ENCODE data around the gene PAX5. TPM values are rescaled to one million over a fixed set of nuclear protein-coding genes. Genes with fewer than 3 reads are reported as not detected.
A peak's percentile ranks its signal among the peaks of the same experiment; 100 is the strongest.
"Not testable (repeated sequence)": the region's sequence is repeated elsewhere in the genome, so short reads cannot be mapped to it uniquely, and the experiment has no call there.

Gene PAX5
- total and polyA plus RNA-seq, 2 of the 13 experiments (the other 11 are each of a cell fraction or from before 2014, with no cell fraction given): not detected

DNA sequence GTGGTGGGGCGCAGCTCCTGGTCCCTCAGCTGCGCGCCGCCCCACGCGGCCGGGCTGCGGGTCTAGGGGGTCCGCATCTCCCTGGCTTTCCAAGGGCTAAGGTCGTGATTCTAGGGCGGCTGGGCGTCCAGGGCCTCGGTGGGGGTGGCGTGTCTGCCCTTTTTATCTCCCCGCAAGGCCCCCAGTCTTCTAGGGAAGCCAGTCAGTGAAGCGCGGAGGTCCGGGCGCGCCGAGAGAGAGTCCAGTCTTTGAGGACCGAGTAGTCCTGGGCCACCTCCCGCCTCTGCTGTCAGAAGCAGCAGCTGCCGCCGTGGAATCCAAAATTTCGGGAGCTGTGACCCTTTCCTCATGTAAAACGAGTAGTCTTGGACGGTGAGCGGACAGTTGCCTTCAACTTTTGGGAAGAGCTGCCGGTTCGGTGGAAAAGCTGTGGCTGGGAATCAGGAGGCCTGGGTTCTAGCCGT lies 46.1 kb upstream of the PAX5 start:
- CTCF ChIA-PET (ENCODE audit: low intra/inter-chr PET ratio, low total read pairs): not testable (repeated sequence)
- TF ChIP-seq, protein P1, sequence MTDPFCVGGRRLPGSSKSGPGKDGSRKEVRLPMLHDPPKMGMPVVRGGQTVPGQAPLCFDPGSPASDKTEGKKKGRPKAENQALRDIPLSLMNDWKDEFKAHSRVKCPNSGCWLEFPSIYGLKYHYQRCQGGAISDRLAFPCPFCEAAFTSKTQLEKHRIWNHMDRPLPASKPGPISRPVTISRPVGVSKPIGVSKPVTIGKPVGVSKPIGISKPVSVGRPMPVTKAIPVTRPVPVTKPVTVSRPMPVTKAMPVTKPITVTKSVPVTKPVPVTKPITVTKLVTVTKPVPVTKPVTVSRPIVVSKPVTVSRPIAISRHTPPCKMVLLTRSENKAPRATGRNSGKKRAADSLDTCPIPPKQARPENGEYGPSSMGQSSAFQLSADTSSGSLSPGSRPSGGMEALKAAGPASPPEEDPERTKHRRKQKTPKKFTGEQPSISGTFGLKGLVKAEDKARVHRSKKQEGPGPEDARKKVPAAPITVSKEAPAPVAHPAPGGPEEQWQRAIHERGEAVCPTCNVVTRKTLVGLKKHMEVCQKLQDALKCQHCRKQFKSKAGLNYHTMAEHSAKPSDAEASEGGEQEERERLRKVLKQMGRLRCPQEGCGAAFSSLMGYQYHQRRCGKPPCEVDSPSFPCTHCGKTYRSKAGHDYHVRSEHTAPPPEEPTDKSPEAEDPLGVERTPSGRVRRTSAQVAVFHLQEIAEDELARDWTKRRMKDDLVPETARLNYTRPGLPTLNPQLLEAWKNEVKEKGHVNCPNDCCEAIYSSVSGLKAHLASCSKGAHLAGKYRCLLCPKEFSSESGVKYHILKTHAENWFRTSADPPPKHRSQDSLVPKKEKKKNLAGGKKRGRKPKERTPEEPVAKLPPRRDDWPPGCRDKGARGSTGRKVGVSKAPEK (CRISPR knock-in tag; IDR thresholded peaks at IDR 0.05; ENCODE audit: borderline replicate concordance): 0 out of 2 replicates have a peak, but pooled peaks have one; percentile 44
- TF ChIP-seq ZNF616 (CRISPR knock-in tag; IDR thresholded peaks at IDR 0.05; ENCODE audit: low read depth) (0 out of 2 replicates have a peak, but pooled peaks have one; percentile 9), ZNF83 (CRISPR knock-in tag; IDR thresholded peaks at IDR 0.05; ENCODE audit: borderline replicate concordance) (0 out of 2 replicates have a peak, but pooled peaks have one; percentile 37), NFE2L1 (CRISPR knock-in tag; IDR thresholded peaks at IDR 0.05; ENCODE audit: borderline replicate concordance) (0 out of 2 replicates have a peak, but pooled peaks have one; percentile 34), KLF15 (CRISPR knock-in tag; IDR thresholded peaks at IDR 0.05; ENCODE audit: borderline replicate concordance) (0 out of 2 replicates have a peak, but pooled peaks have one; percentile 57), HNF4A (CRISPR knock-in tag; IDR thresholded peaks at IDR 0.05) (0 out of 2 replicates have a peak, but pooled peaks have one; percentile 0)
- TF ChIP-seq, protein P2, sequence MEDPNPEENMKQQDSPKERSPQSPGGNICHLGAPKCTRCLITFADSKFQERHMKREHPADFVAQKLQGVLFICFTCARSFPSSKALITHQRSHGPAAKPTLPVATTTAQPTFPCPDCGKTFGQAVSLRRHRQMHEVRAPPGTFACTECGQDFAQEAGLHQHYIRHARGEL (CRISPR knock-in tag; IDR thresholded peaks at IDR 0.05): peak; percentile 68; the same call in 1 of the 2 replicates
- TF ChIP-seq, protein P3, sequence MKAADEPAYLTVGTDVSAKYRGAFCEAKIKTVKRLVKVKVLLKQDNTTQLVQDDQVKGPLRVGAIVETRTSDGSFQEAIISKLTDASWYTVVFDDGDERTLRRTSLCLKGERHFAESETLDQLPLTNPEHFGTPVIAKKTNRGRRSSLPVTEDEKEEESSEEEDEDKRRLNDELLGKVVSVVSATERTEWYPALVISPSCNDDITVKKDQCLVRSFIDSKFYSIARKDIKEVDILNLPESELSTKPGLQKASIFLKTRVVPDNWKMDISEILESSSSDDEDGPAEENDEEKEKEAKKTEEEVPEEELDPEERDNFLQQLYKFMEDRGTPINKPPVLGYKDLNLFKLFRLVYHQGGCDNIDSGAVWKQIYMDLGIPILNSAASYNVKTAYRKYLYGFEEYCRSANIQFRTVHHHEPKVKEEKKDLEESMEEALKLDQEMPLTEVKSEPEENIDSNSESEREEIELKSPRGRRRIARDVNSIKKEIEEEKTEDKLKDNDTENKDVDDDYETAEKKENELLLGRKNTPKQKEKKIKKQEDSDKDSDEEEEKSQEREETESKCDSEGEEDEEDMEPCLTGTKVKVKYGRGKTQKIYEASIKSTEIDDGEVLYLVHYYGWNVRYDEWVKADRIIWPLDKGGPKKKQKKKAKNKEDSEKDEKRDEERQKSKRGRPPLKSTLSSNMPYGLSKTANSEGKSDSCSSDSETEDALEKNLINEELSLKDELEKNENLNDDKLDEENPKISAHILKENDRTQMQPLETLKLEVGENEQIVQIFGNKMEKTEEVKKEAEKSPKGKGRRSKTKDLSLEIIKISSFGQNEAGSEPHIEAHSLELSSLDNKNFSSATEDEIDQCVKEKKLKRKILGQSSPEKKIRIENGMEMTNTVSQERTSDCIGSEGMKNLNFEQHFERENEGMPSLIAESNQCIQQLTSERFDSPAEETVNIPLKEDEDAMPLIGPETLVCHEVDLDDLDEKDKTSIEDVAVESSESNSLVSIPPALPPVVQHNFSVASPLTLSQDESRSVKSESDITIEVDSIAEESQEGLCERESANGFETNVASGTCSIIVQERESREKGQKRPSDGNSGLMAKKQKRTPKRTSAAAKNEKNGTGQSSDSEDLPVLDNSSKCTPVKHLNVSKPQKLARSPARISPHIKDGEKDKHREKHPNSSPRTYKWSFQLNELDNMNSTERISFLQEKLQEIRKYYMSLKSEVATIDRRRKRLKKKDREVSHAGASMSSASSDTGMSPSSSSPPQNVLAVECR (CRISPR knock-in tag; IDR thresholded peaks at IDR 0.05; ENCODE audit: borderline replicate concordance): peak; percentile 40
- TF ChIP-seq, protein P4, sequence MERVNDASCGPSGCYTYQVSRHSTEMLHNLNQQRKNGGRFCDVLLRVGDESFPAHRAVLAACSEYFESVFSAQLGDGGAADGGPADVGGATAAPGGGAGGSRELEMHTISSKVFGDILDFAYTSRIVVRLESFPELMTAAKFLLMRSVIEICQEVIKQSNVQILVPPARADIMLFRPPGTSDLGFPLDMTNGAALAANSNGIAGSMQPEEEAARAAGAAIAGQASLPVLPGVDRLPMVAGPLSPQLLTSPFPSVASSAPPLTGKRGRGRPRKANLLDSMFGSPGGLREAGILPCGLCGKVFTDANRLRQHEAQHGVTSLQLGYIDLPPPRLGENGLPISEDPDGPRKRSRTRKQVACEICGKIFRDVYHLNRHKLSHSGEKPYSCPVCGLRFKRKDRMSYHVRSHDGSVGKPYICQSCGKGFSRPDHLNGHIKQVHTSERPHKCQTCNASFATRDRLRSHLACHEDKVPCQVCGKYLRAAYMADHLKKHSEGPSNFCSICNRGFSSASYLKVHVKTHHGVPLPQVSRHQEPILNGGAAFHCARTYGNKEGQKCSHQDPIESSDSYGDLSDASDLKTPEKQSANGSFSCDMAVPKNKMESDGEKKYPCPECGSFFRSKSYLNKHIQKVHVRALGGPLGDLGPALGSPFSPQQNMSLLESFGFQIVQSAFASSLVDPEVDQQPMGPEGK (CRISPR knock-in tag; IDR thresholded peaks at IDR 0.05): peak; percentile 61; the same call in 1 of the 2 replicates

More for the DNA sequence above, 46.1 kb upstream of the PAX5 start:
- BruUV-seq (replicated peaks); H3K9me3 ChIP-seq (ENCODE audit: low read length); H4K20me1 ChIP-seq (ENCODE audit: insufficient read depth, low read length); DNase-seq (ENCODE audit: low spot score); in situ Hi-C loops (cut with HindIII; ENCODE audit: extremely low pct_ligation_motif_present, low pct_unique_long_range_greater_than_20kb); H2AFZ ChIP-seq (ENCODE audit: low read length); H3K27me3 ChIP-seq (ENCODE audit: control insufficient read depth in 1 of 2, insufficient read depth in 2 of 2, low read length in 2 of 2); H3K36me3 ChIP-seq (replicated peaks in 1 of 2; ENCODE audit: control insufficient read depth in 1 of 2, insufficient read depth in 2 of 2, low read length in 2 of 2); FAIRE-seq: not testable (repeated sequence)
- ATAC-seq: peak; percentile 80
- Histone ChIP-seq H3K27ac (ENCODE audit: extremely low read length, insufficient read depth, low read length) (peak overlapping the region; percentile 76), H3K4me2 (ENCODE audit: low read depth, low read length) (peak overlapping the region; percentile 65), H3K4me3 (replicated peaks in 1 of 3; ENCODE audit: insufficient read depth in 1 of 3, low read depth in 2 of 3, low read length in 3 of 3) (peak overlapping the region; percentile 78 to 97 (median 87)), H3K9ac (ENCODE audit: insufficient read depth, low read depth, low read length) (peak overlapping the region; percentile 86), H3K4me1 (ENCODE audit: insufficient read depth, low read length) (peaks cover 41% of the 10 kb centered on the region), H3K79me2 (ENCODE audit: insufficient read depth, low read length) (peaks cover 41% of the 10 kb centered on the region)
- POLR2A ChIA-PET: interaction anchor here (1.2 to 3.0 kb wide), 3 partner anchors 9 to 40 kb away, joined by 3 to 34 read pairs (median 4); partner anchors contain the start of gene ZCCHC7
- WGBS (ENCODE audit: low lambda C conversion rate): 2% methylated on average over 16 of the region's 32 CpGs
- intact Hi-C loops (cut with micrococcal nuclease; ENCODE audit: unreplicated experiment): loop anchor here (1.0 kb wide), 1 partner anchor 9 kb away; no protein-coding TSS in a partner anchor

Measured in HepG2 (cell line).